22Rv1 (cell line): ENCODE data around the gene INPP5B.
"Not testable (repeated sequence)": the region's sequence is repeated elsewhere in the genome, so short reads cannot be mapped to it uniquely, and the experiment has no call there.

Experiments used
- CTCF ChIP-seq: fragments of 450-650 bp; IDR thresholded peaks from 2 replicates; pipeline ENCODE4 v1.5.1; 2017; ENCODE audit warnings: mild to moderate bottlenecking
- ZFX ChIP-seq: fragments of 450-650 bp; IDR thresholded peaks from 2 replicates; pipeline ENCODE4 v1.6.1; 2017; ENCODE audit warnings: antibody characterized with exemption, borderline replicate concordance

- not testable (repeated sequence) for TF ChIP-seq CTCF, ZFX
These were observed 35.4 kb downstream of the INPP5B start for GRCh38 chr1:37911478-37911877.
